C4-2B (cell line): Measurements from ENCODE around the gene UVRAG.

Source experiments
- CTCF ChIP-seq: fragments of 450-650 bp; conservative IDR thresholded peaks from 2 replicates; pipeline ENCODE4 v1.5.1; 2017; ENCODE audit warnings: mild to moderate bottlenecking
- ZFX ChIP-seq: fragments of 450-650 bp; IDR thresholded peaks from 2 replicates; pipeline ENCODE4 v1.6.1; 2017

GRCh38 chr11:76119779-76120178, 304.8 kb downstream of the UVRAG start:
- no peak for TF ChIP-seq CTCF
- no peak for TF ChIP-seq ZFX
